IPS-15b (cell line): ENCODE results near the gene ATPAF2.

Experiments used
- H3K27me3 ChIP-seq: one replicate; pipeline ENCODE4 v1.6.1; 2013; ENCODE audit warnings: low read length; ENCODE audit not compliant: control insufficient read depth, insufficient read depth
- H3K36me3 ChIP-seq: one replicate; pipeline ENCODE4 v1.6.1; 2013; ENCODE audit warnings: low read length; ENCODE audit not compliant: control insufficient read depth, insufficient read depth
- H3K4me1 ChIP-seq: one replicate; pipeline ENCODE4 v1.6.1; 2013; ENCODE audit warnings: mild to moderate bottlenecking, low read length; ENCODE audit not compliant: control insufficient read depth, insufficient read depth
- H3K4me3 ChIP-seq: one replicate; pipeline ENCODE4 v1.5.1; 2013; ENCODE audit warnings: low read depth, low read length
- H3K9ac ChIP-seq: one replicate; pipeline ENCODE4 v1.6.1; 2013; ENCODE audit warnings: low read depth, mild to moderate bottlenecking, low read length
- H3K9me3 ChIP-seq: one replicate; pipeline ENCODE4 v1.6.1; 2013; ENCODE audit warnings: mild to moderate bottlenecking, low read length; ENCODE audit not compliant: control insufficient read depth, insufficient read depth

The ATPAF2 gene

GRCh38 chr17:17990282-17990681, 48.7 kb downstream of the ATPAF2 start:
- H3K4me1 ChIP-seq: no peaks in the 10 kb centered on the region
- H3K9ac ChIP-seq: no peak overlapping the region
- H3K36me3 ChIP-seq: no peaks in the 10 kb centered on the region
- H3K9me3 ChIP-seq: no peaks in the 10 kb centered on the region
- H3K27me3 ChIP-seq: no peaks in the 10 kb centered on the region
- H3K4me3 ChIP-seq: no peak overlapping the region

GRCh38 chr17:17989618-17990017, 49.4 kb downstream of the ATPAF2 start:
- Histone ChIP-seq H3K36me3 (no peaks in the 10 kb centered on the region), H3K9ac (no peak overlapping the region), H3K4me1 (no peaks in the 10 kb centered on the region)

GRCh38 chr17:17989081-17989480, 49.9 kb downstream of the ATPAF2 start:
- Histone ChIP-seq H3K9me3 (no peaks in the 10 kb centered on the region), H3K4me1 (no peaks in the 10 kb centered on the region), H3K27me3 (no peaks in the 10 kb centered on the region), H3K4me3 (no peak overlapping the region), H3K9ac (no peak overlapping the region), H3K36me3 (no peaks in the 10 kb centered on the region)

More at GRCh38 chr17:17989618-17990017, 49.4 kb downstream of the ATPAF2 start:
- H3K9me3 ChIP-seq: no peaks in the 10 kb centered on the region
- H3K4me3 ChIP-seq: no peak overlapping the region
- H3K27me3 ChIP-seq: no peaks in the 10 kb centered on the region

- Histone ChIP-seq H3K4me1 (no peaks in the 10 kb centered on the region), H3K27me3 (no peaks in the 10 kb centered on the region), H3K4me3 (no peak overlapping the region), H3K36me3 (no peaks in the 10 kb centered on the region), H3K9me3 (no peaks in the 10 kb centered on the region), H3K9ac (no peak overlapping the region)
Observed at GRCh38 chr17:17988427-17988945, 50.5 kb downstream of the ATPAF2 start.

DNA sequence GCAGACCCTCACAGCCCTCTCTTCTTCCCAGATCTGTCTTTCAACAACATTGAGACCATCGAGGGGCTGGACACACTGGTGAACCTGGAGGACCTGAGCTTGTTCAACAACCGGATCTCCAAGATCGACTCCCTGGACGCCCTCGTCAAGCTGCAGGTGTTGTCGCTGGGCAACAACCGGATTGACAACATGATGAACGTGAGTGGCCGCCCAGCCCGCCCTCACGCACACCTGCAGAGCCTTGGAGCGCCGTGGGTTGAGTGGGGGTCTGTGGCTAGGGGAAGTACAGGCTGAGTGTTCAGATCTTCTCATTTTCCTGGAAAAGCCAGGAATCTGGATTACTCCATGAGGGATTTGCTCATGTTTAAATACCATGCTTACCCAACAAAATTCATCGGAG, 51.1 kb downstream of the ATPAF2 start:
- Histone ChIP-seq H3K4me3 (no peak overlapping the region), H3K36me3 (no peaks in the 10 kb centered on the region), H3K9me3 (no peaks in the 10 kb centered on the region)

DNA sequence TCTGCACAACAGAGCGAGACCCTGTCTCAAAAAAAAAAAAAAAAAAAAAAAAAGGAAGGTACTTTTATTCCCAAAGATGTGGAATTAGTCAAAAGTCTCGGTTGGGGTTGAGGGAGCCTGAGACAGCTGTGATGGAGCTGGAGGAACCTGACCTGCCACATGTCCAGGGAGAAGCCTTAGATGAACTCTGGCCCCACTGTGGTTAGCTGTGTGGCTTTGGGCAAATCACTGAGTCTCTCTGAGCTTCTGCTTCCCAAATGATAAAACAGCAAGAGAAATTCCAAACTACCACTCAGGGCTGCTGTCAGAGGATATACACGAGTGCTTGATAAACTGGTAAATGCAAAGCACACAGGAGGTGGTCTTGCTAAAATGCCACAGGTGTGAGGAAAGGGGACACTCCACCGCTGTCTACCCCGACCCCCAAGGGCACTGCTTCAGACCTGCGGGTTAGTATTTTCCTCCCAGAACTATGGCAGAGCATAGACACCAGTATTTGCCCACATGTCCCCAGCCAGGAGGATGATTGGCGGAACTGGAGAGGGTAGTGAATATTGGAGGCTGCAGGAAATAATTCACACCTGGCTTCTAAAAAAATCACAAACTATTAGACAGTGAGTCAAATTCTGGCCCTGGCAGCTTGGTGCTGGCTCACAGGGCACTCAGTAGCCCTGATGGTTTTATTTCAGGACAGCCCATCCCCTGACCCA, 51.6 kb downstream of the ATPAF2 start:
- no peak overlapping the region for H3K4me3 ChIP-seq
- no peaks in the 10 kb centered on the region for H3K9me3 ChIP-seq
- H3K4me1 ChIP-seq: no peaks in the 10 kb centered on the region
- no peaks in the 10 kb centered on the region for H3K27me3 ChIP-seq
- H3K36me3 ChIP-seq: no peaks in the 10 kb centered on the region
- H3K9ac ChIP-seq: no peak overlapping the region

More for the DNA sequence above, 51.1 kb downstream of the ATPAF2 start:
- Histone ChIP-seq H3K9ac (no peak overlapping the region), H3K4me1 (no peaks in the 10 kb centered on the region), H3K27me3 (no peaks in the 10 kb centered on the region)

DNA sequence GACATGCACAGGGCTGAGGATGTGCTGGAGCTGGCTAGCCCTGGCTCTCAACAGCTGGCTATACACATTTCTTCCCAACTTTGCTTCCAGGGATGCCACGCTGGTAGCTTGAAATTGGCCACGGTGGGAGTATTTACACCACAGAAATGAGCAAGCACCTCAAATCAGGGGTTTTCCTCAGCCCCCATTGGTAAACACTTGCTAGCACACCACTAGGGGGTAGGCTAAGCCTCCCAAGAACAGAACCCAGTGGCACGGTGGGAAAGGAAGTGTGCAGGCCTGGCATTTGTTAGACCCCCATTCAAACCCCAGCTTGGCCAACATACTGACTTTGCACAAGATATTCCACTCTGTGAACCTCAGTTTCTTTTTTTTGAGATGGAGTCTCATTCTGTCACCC, 53.4 kb downstream of the ATPAF2 start:
- H3K4me3 ChIP-seq: no peak overlapping the region
- no peaks in the 10 kb centered on the region for H3K9me3 ChIP-seq
- no peaks in the 10 kb centered on the region for H3K36me3 ChIP-seq

DNA sequence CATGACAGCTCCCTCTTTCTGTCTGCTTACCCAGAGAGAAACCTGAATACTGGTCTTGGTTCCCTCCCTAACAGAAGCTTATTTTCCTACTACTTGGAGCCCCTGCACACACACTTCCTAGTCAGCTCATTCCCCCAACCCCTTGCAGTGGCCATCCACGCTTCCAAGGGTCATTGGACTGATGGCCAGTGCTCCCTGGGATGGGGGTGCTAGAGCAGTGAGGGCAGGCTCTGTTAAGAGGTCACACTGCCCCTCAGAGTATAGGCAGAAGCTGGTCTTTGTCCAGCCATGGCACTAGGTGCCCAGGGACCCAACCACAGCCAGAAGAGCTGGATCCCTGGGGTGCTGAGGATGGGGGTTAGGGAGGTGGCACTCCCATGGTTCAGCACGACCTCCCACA, 53.8 kb downstream of the ATPAF2 start:
- H3K36me3 ChIP-seq: no peaks in the 10 kb centered on the region
- H3K9me3 ChIP-seq: no peaks in the 10 kb centered on the region
- no peak overlapping the region for H3K9ac ChIP-seq
- no peak overlapping the region for H3K4me3 ChIP-seq
- H3K27me3 ChIP-seq: no peaks in the 10 kb centered on the region
- no peaks in the 10 kb centered on the region for H3K4me1 ChIP-seq

More for the DNA sequence above, 53.4 kb downstream of the ATPAF2 start:
- H3K9ac ChIP-seq: no peak overlapping the region
- no peaks in the 10 kb centered on the region for H3K4me1 ChIP-seq
- no peaks in the 10 kb centered on the region for H3K27me3 ChIP-seq

DNA sequence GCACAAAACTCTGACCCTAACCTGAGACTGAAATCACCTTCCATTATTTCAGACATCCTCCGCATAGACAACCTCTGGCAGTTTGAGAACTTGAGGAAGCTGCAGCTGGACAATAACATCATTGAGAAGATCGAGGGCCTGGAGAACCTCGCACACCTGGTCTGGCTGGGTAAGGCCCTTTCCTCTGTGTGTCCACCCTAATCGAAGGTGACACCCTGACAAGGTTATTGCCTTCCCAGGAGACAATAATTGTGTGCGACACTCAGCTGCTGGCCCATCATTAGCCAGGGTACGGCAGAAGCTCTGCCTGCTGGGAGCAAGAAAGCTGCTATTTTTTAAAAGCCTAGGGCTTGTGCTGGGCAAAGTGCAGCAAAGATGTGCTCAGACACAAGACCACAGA, 55.2 kb downstream of the ATPAF2 start:
- H3K4me1 ChIP-seq: no peaks in the 10 kb centered on the region
- no peaks in the 10 kb centered on the region for H3K27me3 ChIP-seq
- H3K36me3 ChIP-seq: no peaks in the 10 kb centered on the region

DNA sequence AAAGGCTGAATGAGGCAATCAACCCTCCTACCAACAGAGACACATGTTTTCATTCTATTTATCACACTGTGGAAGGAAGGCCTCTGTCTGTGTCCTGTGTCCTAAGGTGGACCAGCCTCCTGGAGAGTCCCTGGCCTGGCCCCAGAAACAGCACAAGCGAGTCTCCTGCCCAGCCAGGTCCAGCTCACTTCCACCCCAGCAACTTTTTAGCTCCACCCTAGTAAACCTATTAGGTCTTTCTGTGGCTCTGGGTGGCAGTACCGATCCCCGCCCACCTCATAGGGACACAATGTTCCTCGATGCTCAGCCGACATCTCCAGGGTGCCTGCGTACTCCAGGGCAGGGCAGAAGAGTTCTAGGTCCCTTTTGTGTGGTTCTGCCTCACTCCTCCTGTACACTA, 55.6 kb downstream of the ATPAF2 start:
- Histone ChIP-seq H3K9ac (no peak overlapping the region), H3K9me3 (no peaks in the 10 kb centered on the region), H3K36me3 (no peaks in the 10 kb centered on the region), H3K4me3 (no peak overlapping the region), H3K27me3 (no peaks in the 10 kb centered on the region), H3K4me1 (no peaks in the 10 kb centered on the region)

More for the DNA sequence above, 55.2 kb downstream of the ATPAF2 start:
- no peaks in the 10 kb centered on the region for H3K9me3 ChIP-seq
- no peak overlapping the region for H3K4me3 ChIP-seq
- H3K9ac ChIP-seq: no peak overlapping the region

GRCh38 chr17:17982801-17983200, 56.2 kb downstream of the ATPAF2 start:
- Histone ChIP-seq H3K9ac (no peak overlapping the region), H3K4me1 (no peaks in the 10 kb centered on the region), H3K36me3 (no peaks in the 10 kb centered on the region), H3K27me3 (no peaks in the 10 kb centered on the region), H3K9me3 (no peaks in the 10 kb centered on the region), H3K4me3 (no peak overlapping the region)

GRCh38 chr17:17981330-17981729, 57.6 kb downstream of the ATPAF2 start:
- no peaks in the 10 kb centered on the region for H3K27me3 ChIP-seq

More at GRCh38 chr17:17981330-17981729, 57.6 kb downstream of the ATPAF2 start:
- Histone ChIP-seq H3K4me1 (no peaks in the 10 kb centered on the region), H3K9me3 (no peaks in the 10 kb centered on the region), H3K9ac (no peak overlapping the region), H3K36me3 (no peaks in the 10 kb centered on the region), H3K4me3 (no peak overlapping the region)
